ENCODE data around the gene CASP6.

DNA sequence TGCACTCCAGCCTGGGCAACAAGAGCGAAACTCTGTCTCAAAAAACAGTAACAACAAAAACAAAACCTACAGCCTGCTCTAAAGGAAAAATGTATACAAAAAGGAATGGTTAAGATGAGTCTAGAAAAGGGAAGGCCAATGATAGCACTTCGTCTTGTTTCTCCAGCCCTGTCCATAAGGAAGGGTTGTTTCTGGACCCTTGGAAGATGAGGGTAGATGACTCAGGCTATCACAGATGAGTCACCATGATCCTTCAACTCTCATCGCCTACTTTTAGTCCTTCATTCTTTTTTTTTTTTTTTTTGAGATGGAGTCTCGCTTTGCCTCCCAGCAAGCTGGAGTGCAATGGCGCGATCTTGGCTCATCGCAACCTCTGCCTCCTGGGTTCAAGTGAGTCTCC, 17.8 kb upstream of the CASP6 start:
- TF ChIP-seq, protein P1, sequence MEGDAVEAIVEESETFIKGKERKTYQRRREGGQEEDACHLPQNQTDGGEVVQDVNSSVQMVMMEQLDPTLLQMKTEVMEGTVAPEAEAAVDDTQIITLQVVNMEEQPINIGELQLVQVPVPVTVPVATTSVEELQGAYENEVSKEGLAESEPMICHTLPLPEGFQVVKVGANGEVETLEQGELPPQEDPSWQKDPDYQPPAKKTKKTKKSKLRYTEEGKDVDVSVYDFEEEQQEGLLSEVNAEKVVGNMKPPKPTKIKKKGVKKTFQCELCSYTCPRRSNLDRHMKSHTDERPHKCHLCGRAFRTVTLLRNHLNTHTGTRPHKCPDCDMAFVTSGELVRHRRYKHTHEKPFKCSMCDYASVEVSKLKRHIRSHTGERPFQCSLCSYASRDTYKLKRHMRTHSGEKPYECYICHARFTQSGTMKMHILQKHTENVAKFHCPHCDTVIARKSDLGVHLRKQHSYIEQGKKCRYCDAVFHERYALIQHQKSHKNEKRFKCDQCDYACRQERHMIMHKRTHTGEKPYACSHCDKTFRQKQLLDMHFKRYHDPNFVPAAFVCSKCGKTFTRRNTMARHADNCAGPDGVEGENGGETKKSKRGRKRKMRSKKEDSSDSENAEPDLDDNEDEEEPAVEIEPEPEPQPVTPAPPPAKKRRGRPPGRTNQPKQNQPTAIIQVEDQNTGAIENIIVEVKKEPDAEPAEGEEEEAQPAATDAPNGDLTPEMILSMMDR (conservative IDR thresholded peaks at IDR 0.05), result no peak
- TF ChIP-seq EZH2 (IDR thresholded peaks at IDR 0.05; ENCODE audit: low read depth), result no peak
